PC-9 (cell line): ENCODE data around the gene EHMT1. TPM values are rescaled to one million over a fixed set of nuclear protein-coding genes. Genes with fewer than 3 reads are reported as not detected.
"Not testable (repeated sequence)": the region's sequence is repeated elsewhere in the genome, so short reads cannot be mapped to it uniquely, and the experiment has no call there.

Experiments
- BruUV-seq: library from RNA; stranded (reverse); fragments of 400-500 nt; replicated peaks from 2 replicates; lab custom pipeline; 2021; lab: Mats Ljungman, UMichigan
- CTCF ChIA-PET: fragments of 300-600 bp; sonication (Branson Sonifier 250); formaldehyde crosslinking; loops from one replicate; lab custom pipeline; 2022; ENCODE audit warnings: antibody characterized with exemption; lab: Charles Lee
- POLR2A ChIA-PET: fragments of 300-600 bp; sonication (Branson Sonifier 250); formaldehyde crosslinking; loops from one replicate; lab custom pipeline; 2022; ENCODE audit warnings: antibody characterized with exemption; ENCODE audit not compliant: unreplicated experiment; lab: Charles Lee
- DNase-seq, 2 experiments: peaks; one replicate each; pipeline versions ENCODE4 v3.0.0 to v3.0.0-alpha.2; 2015 to 2022; ENCODE audit warnings: mixed read lengths in 1 of 2
- H2AFZ ChIP-seq: fragments of 200-600 bp; sonication (generic); 2 replicates; pipeline ENCODE4 v1.8.1; 2017; ENCODE audit warnings: antibody characterized with exemption
- H3F3A ChIP-seq: fragments of 200-600 bp; sonication (generic); 2 replicates; pipeline ENCODE4 v1.8.1; 2017; ENCODE audit warnings: antibody characterized with exemption, mild to moderate bottlenecking, low read depth; ENCODE audit not compliant: insufficient read depth
- H3K27ac ChIP-seq: fragments of 200-600 bp; sonication (generic); 2 replicates; pipeline ENCODE4 v1.6.1; 2016; ENCODE audit warnings: mixed run types
- H3K27me3 ChIP-seq: fragments of 200-600 bp; sonication (generic); 2 replicates; pipeline ENCODE4 v1.6.1; 2016; ENCODE audit warnings: low read depth, mixed run types; ENCODE audit not compliant: insufficient read depth
- H3K36me3 ChIP-seq: fragments of 200-600 bp; sonication (generic); 2 replicates; pipeline ENCODE4 v1.6.1; 2016; ENCODE audit warnings: low read depth, mixed run types
- H3K4me1 ChIP-seq: fragments of 200-600 bp; sonication (generic); replicated peaks from 2 replicates; pipeline ENCODE4 v1.6.1; 2016; ENCODE audit warnings: mixed run types; ENCODE audit not compliant: insufficient read depth
- H3K4me2 ChIP-seq: fragments of 200-600 bp; sonication (generic); 2 replicates; pipeline ENCODE4 v1.6.1; 2017; ENCODE audit warnings: mixed run types
- H3K4me3 ChIP-seq: fragments of 200-600 bp; sonication (generic); 2 replicates; pipeline ENCODE4 v1.6.1; 2016; ENCODE audit warnings: mixed run types
- H3K79me2 ChIP-seq: fragments of 200-600 bp; sonication (generic); 2 replicates; pipeline ENCODE4 v1.6.1; 2017; ENCODE audit warnings: low read depth, mixed run types
- H3K9me2 ChIP-seq: fragments of 200-600 bp; sonication (generic); 2 replicates; pipeline ENCODE4 v1.8.1; 2017; ENCODE audit warnings: mild to moderate bottlenecking; ENCODE audit not compliant: insufficient read depth
- H3K9me3 ChIP-seq: fragments of 200-600 bp; sonication (generic); 2 replicates; pipeline ENCODE4 v1.8.1; 2016; ENCODE audit warnings: low read depth; ENCODE audit not compliant: insufficient read depth
- H4K20me1 ChIP-seq: fragments of 200-600 bp; sonication (generic); 2 replicates; pipeline ENCODE4 v1.8.1; 2017; ENCODE audit not compliant: insufficient read depth
- CTCF ChIP-seq: fragments of 200-600 bp; sonication (generic); conservative IDR thresholded peaks from 2 replicates; pipeline ENCODE4 v1.6.1; 2017; ENCODE audit warnings: mixed run types, antibody characterized with exemption, mild to moderate bottlenecking, moderate library complexity
- EZH2 ChIP-seq: fragments of 200-600 bp; sonication (generic); IDR thresholded peaks from 2 replicates; pipeline ENCODE4 v1.8.0; 2017; ENCODE audit warnings: antibody characterized with exemption, low read depth
- intact Hi-C: fragments of 100-400 bp; cut with micrococcal nuclease; formaldehyde crosslinking; loops from one replicate; pipeline ENCODE4 v1.10.0; 2022; ENCODE audit not compliant: unreplicated experiment
- total RNA-seq: library from RNA; stranded (reverse); gene quantifications from 2 replicates; pipeline ENCODE4 v1.2.3, GENCODE V29; 2021

EHMT1 gene
- total RNA-seq, 1 experiment from 2014 or later, result 116 TPM

GRCh38 chr9:137620048-137620405 is 1.2 kb downstream of the EHMT1 start:
- ChIA-PET POLR2A (no interaction called here), CTCF (no interaction called here)
- TF ChIP-seq CTCF (no peak), EZH2 (no peak)
- Histone ChIP-seq H3K9me3 (no peaks in the 10 kb centered on the region), H3K36me3 (peaks cover 5% of the 10 kb centered on the region; the same call in 1 of the 2 replicates), H3K4me1 (peaks cover 33% of the 10 kb centered on the region), H3K9me2 (no peaks in the 10 kb centered on the region), H3K27ac (peak overlapping the region; percentile 64), H4K20me1 (peaks cover 35% of the 10 kb centered on the region), H3K4me2 (peak overlapping the region; percentile 75), H3K79me2 (peaks cover 79% of the 10 kb centered on the region), H3K4me3 (peak overlapping the region; percentile 65), H3F3A (peaks cover 33% of the 10 kb centered on the region), H2AFZ (no peak overlapping the region), H3K27me3 (no peaks in the 10 kb centered on the region)
- no peak for DNase-seq
- no TSS peak for BruUV-seq
- intact Hi-C loops, result no loop called here

- peaks cover 37% of the 10 kb centered on the region for H4K20me1 ChIP-seq
- H3K4me3 ChIP-seq, result no peak overlapping the region
- H3K4me1 ChIP-seq, result peaks cover 33% of the 10 kb centered on the region
- H3K9me2 ChIP-seq, result no peaks in the 10 kb centered on the region
- peaks cover 5% of the 10 kb centered on the region; the same call in 1 of the 2 replicates for H3K36me3 ChIP-seq
- BruUV-seq, result TSS peak; percentile 22
- no peaks in the 10 kb centered on the region for H3K27me3 ChIP-seq
- H3K79me2 ChIP-seq, result peaks cover 85% of the 10 kb centered on the region
- peak overlapping the region; percentile 75 for H3K4me2 ChIP-seq
- no peak for DNase-seq
- intact Hi-C loops, result no loop called here
- H2AFZ ChIP-seq, result no peak overlapping the region
- ChIA-PET POLR2A (no interaction called here), CTCF (no interaction called here)
- TF ChIP-seq EZH2 (no peak), CTCF (no peak)
- H3F3A ChIP-seq, result peaks cover 33% of the 10 kb centered on the region
- no peak overlapping the region for H3K27ac ChIP-seq
- H3K9me3 ChIP-seq, result no peaks in the 10 kb centered on the region
These were observed 1.8 kb downstream of the EHMT1 start for GRCh38 chr9:137620581-137620980.

- DNase-seq, result no peak
- POLR2A ChIA-PET, result no interaction called here
- intact Hi-C loops, result no loop called here
These were observed 2.4 kb downstream of the EHMT1 start for GRCh38 chr9:137621131-137621757.

GRCh38 chr9:137622211-137622610 is 3.4 kb downstream of the EHMT1 start:
- H3K4me3 ChIP-seq, H3K9me2 ChIP-seq, H2AFZ ChIP-seq, H3K9me3 ChIP-seq, H3K4me2 ChIP-seq, BruUV-seq, POLR2A ChIA-PET, H3K27me3 ChIP-seq, intact Hi-C loops, DNase-seq, H3K36me3 ChIP-seq, H3K27ac ChIP-seq: not testable (repeated sequence)
- peaks cover 48% of the 10 kb centered on the region for H4K20me1 ChIP-seq
- CTCF ChIA-PET, result interaction anchor here (0.7 kb wide), 1 partner anchor 334 kb away, joined by 7 read pairs; no protein-coding TSS in a partner anchor
- peaks cover 90% of the 10 kb centered on the region for H3K79me2 ChIP-seq
- H3K4me1 ChIP-seq, result peaks cover 24% of the 10 kb centered on the region
- H3F3A ChIP-seq, result peaks cover 28% of the 10 kb centered on the region

More at GRCh38 chr9:137621131-137621757, 2.4 kb downstream of the EHMT1 start:
- peaks cover 90% of the 10 kb centered on the region for H3K79me2 ChIP-seq
- H3K4me1 ChIP-seq, result peaks cover 33% of the 10 kb centered on the region
- peaks cover 33% of the 10 kb centered on the region for H3F3A ChIP-seq
- peak overlapping the region; percentile 75 for H3K4me2 ChIP-seq
- no peaks in the 10 kb centered on the region for H3K27me3 ChIP-seq
- CTCF ChIA-PET, result no interaction called here
- no peaks in the 10 kb centered on the region for H3K9me3 ChIP-seq
- H3K4me3 ChIP-seq, result no peak overlapping the region
- BruUV-seq, result no TSS peak
- H2AFZ ChIP-seq, result no peak overlapping the region
- H4K20me1 ChIP-seq, result peaks cover 38% of the 10 kb centered on the region
- TF ChIP-seq EZH2 (no peak), CTCF (peak; percentile 61)
- peaks cover 5% of the 10 kb centered on the region; the same call in 1 of the 2 replicates for H3K36me3 ChIP-seq
- no peak overlapping the region for H3K27ac ChIP-seq
- H3K9me2 ChIP-seq, result no peaks in the 10 kb centered on the region
